HepG2 (cell line): Measurements from ENCODE around the gene MIGA2. TPM values are rescaled to one million over a fixed set of nuclear protein-coding genes. Genes with fewer than 3 reads are reported as not detected.

Experiments
- CBX2 ChIP-seq, 2 experiments: fragments of 200-600 bp in 1 of 2; sonication (generic); formaldehyde crosslinking in 1 of 2; IDR thresholded peaks; 2 replicates each; pipeline versions ENCODE4 v1.7.0 to v1.8.1; 2018 to 2022; ENCODE audit warnings: low read depth in 2 of 2, low read length in 1 of 2, mild to moderate bottlenecking in 1 of 2, missing genetic modification reagents in 1 of 2
- DMTF1 ChIP-seq: sonication (generic); formaldehyde crosslinking; IDR thresholded peaks from 2 replicates; pipeline ENCODE4 v1.4.0; 2020; ENCODE audit warnings: mild to moderate bottlenecking, missing genetic modification reagents
- FOXA3 ChIP-seq: IDR thresholded peaks from 2 replicates; pipeline ENCODE4 v1.6.1; 2016; ENCODE audit warnings: missing genetic modification reagents, missing compliant biosample characterization
- NFYC ChIP-seq: IDR thresholded peaks from 2 replicates; pipeline ENCODE4 v1.6.1; 2016; ENCODE audit warnings: missing genetic modification reagents, missing compliant biosample characterization
- NRL ChIP-seq: sonication (generic); formaldehyde crosslinking; IDR thresholded peaks from 2 replicates; pipeline ENCODE4 v1.5.0; 2020; ENCODE audit warnings: missing genetic modification reagents, mild to moderate bottlenecking, moderate library complexity, borderline replicate concordance
- ONECUT2 ChIP-seq: sonication (generic); formaldehyde crosslinking; IDR thresholded peaks from 2 replicates; pipeline ENCODE4 v1.4.0; 2020; ENCODE audit warnings: missing genetic modification reagents
- PATZ1 ChIP-seq: sonication (generic); formaldehyde crosslinking; IDR thresholded peaks from 2 replicates; pipeline ENCODE4 v1.4.0; 2020; ENCODE audit warnings: missing genetic modification reagents
- SP4 ChIP-seq: sonication (generic); formaldehyde crosslinking; IDR thresholded peaks from 2 replicates; pipeline ENCODE4 v1.8.1; 2023; ENCODE audit warnings: mild to moderate bottlenecking, missing genetic modification reagents
- TCF7L2 ChIP-seq: IDR thresholded peaks from 2 replicates; pipeline ENCODE4 v1.6.1; 2011; ENCODE audit warnings: mild to moderate bottlenecking, low read depth, low read length, moderate library complexity
- WIZ ChIP-seq: sonication (generic); formaldehyde crosslinking; IDR thresholded peaks from 2 replicates; pipeline ENCODE4 v1.5.1; 2020; ENCODE audit warnings: mild to moderate bottlenecking, missing genetic modification reagents
- ZBTB7B ChIP-seq: sonication (generic); formaldehyde crosslinking; IDR thresholded peaks from 2 replicates; pipeline ENCODE4 v1.4.0; 2020; ENCODE audit warnings: missing genetic modification reagents
- ZFP90 ChIP-seq: sonication (generic); formaldehyde crosslinking; IDR thresholded peaks from 2 replicates; pipeline ENCODE4 v1.8.0; 2022; ENCODE audit warnings: missing genetic modification reagents, mild to moderate bottlenecking, inconsistent platforms, borderline replicate concordance
- ZFY ChIP-seq: sonication (generic); formaldehyde crosslinking; IDR thresholded peaks from 2 replicates; pipeline ENCODE4 v1.4.0; 2020; ENCODE audit warnings: missing genetic modification reagents
- ZNF160 ChIP-seq: sonication (generic); formaldehyde crosslinking; IDR thresholded peaks from 2 replicates; pipeline ENCODE4 v1.8.0; 2022; ENCODE audit warnings: mild to moderate bottlenecking, inconsistent platforms, missing genetic modification reagents
- ZNF709 ChIP-seq: sonication (generic); formaldehyde crosslinking; IDR thresholded peaks from 2 replicates; pipeline ENCODE4 v1.5.0; 2020; ENCODE audit warnings: mild to moderate bottlenecking, missing genetic modification reagents
- polyA plus RNA-seq, 8 experiments: library from polyadenylated mRNA; depleted of rRNA in 3 of 8; stranded (reverse) in 7 of 8; unstranded in 1 of 8; fragments of >200 nt; fragmentation: Illumina TruSeq in 4 of 8; extraction: Trizol in 4 of 8; gene quantifications; 2 replicates each; pipeline versions ENCODE4 v1.2.1 to v1.2.3, GENCODE V29; 2011 to 2016; ENCODE audit warnings: low read depth in 4 of 8, missing spikeins in 1 of 8, mixed read lengths in 1 of 8; ENCODE audit not compliant: insufficient read depth in 1 of 8
- total RNA-seq, 5 experiments: library from RNA; depleted of rRNA; stranded (reverse); fragments of >200 nt; fragmentation: Illumina TruSeq; extraction: Trizol; gene quantifications; 2 replicates each; pipeline ENCODE4 v1.2.3, GENCODE V29; 2016; ENCODE audit warnings: low read depth in 1 of 5
- TF ChIP-seq, protein P1 (sequence below): sonication (generic); formaldehyde crosslinking; IDR thresholded peaks from 2 replicates; pipeline ENCODE4 v1.4.0; 2020; ENCODE audit warnings: missing genetic modification reagents
- TF ChIP-seq, protein P2 (sequence below): sonication (generic); formaldehyde crosslinking; IDR thresholded peaks from 2 replicates; pipeline ENCODE4 v1.8.1; 2023; ENCODE audit warnings: mild to moderate bottlenecking, moderate library complexity, missing genetic modification reagents
- TF ChIP-seq, protein P3 (sequence below): sonication (generic); formaldehyde crosslinking; IDR thresholded peaks from 2 replicates; pipeline ENCODE4; 2020; ENCODE audit warnings: missing genetic modification reagents, mild to moderate bottlenecking, borderline replicate concordance

MIGA2 gene
- total and polyA plus RNA-seq, 2 of the 13 experiments (the other 11 are each of a cell fraction or from before 2014, with no cell fraction given) = 10.8 to 17.1 TPM

DNA sequence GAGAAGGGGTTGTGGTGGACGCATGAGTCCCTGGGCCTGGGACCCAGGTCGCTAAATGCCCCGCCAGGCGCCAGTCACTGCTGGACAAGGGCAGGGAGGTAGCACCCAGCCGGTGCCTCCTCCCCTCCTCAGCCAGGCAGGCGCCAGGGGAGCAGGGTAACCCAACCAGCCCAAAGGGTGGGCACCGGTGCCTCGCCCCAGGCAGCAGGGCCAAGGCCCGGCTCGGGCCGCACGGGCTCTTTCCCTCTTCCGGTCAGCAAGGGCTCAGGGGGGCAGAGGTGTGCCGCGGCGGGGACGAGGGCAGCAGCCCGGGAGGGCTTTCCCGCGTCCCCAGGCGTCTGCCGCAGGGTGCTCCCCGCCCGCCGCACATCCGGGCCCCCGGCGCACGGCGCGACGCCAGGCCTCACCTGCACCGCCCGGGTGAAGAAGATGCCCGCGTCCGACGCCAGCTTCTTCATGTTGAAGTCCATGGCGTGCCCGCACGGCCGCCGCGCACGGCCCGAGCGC lies 8.7 kb upstream of the MIGA2 start (continued):
- TF ChIP-seq DMTF1 (CRISPR knock-in tag) (no peak; the same call in 1 of the 2 replicates), PATZ1 (CRISPR knock-in tag) (0 out of 2 replicates have a peak, but pooled peaks have one; percentile 23), ZFP90 (no peak), TCF7L2 (no peak), NFYC (CRISPR knock-in tag) (no peak), ZNF709 (CRISPR knock-in tag) (0 out of 2 replicates have a peak, but pooled peaks have one; percentile 38), ZNF160 (CRISPR knock-in tag) (no peak), SP4 (no peak), CBX2 (IDR thresholded peaks at IDR 0.05; ENCODE audit: low read depth, low read length) (no peak), CBX2 (CRISPR knock-in tag; IDR thresholded peaks at IDR 0.05; ENCODE audit: low read depth) (no peak), ZBTB7B (CRISPR knock-in tag) (peak; percentile 40; the same call in 1 of the 2 replicates), WIZ (CRISPR knock-in tag) (no peak), ONECUT2 (CRISPR knock-in tag) (no peak), FOXA3 (CRISPR knock-in tag) (no peak), ZFY (CRISPR knock-in tag) (peak; percentile 82), NRL (CRISPR knock-in tag) (peak; percentile 87)
- TF ChIP-seq, protein P1, sequence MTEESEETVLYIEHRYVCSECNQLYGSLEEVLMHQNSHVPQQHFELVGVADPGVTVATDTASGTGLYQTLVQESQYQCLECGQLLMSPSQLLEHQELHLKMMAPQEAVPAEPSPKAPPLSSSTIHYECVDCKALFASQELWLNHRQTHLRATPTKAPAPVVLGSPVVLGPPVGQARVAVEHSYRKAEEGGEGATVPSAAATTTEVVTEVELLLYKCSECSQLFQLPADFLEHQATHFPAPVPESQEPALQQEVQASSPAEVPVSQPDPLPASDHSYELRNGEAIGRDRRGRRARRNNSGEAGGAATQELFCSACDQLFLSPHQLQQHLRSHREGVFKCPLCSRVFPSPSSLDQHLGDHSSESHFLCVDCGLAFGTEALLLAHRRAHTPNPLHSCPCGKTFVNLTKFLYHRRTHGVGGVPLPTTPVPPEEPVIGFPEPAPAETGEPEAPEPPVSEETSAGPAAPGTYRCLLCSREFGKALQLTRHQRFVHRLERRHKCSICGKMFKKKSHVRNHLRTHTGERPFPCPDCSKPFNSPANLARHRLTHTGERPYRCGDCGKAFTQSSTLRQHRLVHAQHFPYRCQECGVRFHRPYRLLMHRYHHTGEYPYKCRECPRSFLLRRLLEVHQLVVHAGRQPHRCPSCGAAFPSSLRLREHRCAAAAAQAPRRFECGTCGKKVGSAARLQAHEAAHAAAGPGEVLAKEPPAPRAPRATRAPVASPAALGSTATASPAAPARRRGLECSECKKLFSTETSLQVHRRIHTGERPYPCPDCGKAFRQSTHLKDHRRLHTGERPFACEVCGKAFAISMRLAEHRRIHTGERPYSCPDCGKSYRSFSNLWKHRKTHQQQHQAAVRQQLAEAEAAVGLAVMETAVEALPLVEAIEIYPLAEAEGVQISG (CRISPR knock-in tag) = peak; percentile 26; the same call in 1 of the 2 replicates
- TF ChIP-seq, protein P2, sequence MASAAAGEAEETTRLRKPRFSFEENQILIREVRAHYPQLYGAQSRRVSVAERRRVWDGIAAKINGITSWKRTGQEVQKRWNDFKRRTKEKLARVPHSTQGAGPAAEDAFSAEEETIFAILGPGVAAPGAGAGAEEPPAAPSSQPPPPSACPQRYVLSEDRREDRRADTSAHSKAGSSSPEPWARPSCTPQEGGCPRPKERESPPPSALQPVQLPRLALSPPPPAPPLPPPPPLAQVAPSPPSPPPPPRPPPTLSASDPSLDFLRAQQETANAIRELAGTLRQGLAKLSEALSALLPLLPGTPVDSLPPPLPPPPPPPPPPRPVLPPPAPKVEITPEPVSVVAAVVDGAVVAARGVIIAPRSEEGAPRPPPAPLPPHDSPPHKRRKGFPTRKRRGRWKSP (CRISPR knock-in tag) = no peak
- TF ChIP-seq, protein P3, sequence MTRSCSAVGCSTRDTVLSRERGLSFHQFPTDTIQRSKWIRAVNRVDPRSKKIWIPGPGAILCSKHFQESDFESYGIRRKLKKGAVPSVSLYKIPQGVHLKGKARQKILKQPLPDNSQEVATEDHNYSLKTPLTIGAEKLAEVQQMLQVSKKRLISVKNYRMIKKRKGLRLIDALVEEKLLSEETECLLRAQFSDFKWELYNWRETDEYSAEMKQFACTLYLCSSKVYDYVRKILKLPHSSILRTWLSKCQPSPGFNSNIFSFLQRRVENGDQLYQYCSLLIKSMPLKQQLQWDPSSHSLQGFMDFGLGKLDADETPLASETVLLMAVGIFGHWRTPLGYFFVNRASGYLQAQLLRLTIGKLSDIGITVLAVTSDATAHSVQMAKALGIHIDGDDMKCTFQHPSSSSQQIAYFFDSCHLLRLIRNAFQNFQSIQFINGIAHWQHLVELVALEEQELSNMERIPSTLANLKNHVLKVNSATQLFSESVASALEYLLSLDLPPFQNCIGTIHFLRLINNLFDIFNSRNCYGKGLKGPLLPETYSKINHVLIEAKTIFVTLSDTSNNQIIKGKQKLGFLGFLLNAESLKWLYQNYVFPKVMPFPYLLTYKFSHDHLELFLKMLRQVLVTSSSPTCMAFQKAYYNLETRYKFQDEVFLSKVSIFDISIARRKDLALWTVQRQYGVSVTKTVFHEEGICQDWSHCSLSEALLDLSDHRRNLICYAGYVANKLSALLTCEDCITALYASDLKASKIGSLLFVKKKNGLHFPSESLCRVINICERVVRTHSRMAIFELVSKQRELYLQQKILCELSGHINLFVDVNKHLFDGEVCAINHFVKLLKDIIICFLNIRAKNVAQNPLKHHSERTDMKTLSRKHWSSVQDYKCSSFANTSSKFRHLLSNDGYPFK (CRISPR knock-in tag) = peak; percentile 30; the same call in 1 of the 2 replicates
